Measurements from ENCODE around the gene CIB2.

Gene CIB2

GRCh38 chr15:78107471-78107870 is 23.8 kb downstream of the CIB2 start:
- no peak for DNase-seq (ENCODE audit: low spot score)

GRCh38 chr15:78105476-78106241 is 25.6 kb downstream of the CIB2 start:
- peak; percentile 37 for DNase-seq (ENCODE audit: low spot score)

- no peak for DNase-seq (ENCODE audit: low spot score)
Measured at GRCh38 chr15:78104566-78105475, 26.4 kb downstream of the CIB2 start.

GRCh38 chr15:78104119-78104479 is 27.1 kb downstream of the CIB2 start:
- DNase-seq (ENCODE audit: low spot score): no peak

- peak; percentile 84 for DNase-seq (ENCODE audit: low spot score)
Measured at GRCh38 chr15:78103406-78104118, 27.7 kb downstream of the CIB2 start.

DNA sequence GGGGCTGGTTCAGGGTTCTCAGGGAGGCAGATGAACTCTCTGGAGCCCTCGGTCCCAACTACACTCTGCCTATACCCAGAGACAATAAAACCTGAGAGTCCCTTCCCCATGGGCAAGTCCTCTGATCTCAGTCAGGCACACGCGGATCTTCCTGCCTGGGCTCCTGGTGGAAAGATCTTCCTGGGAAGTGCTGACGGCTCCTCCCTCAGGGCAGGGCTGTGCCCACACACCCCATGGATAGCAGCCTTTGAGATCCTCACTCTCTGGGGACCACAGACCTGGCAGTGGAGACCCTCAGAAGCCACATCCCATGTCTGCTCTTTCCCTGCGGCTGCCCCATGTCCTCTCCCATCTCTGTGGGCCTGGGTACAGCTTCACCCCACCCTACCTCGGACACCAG is 28.5 kb downstream of the CIB2 start:
- no peak for DNase-seq (ENCODE audit: low spot score)

DNA sequence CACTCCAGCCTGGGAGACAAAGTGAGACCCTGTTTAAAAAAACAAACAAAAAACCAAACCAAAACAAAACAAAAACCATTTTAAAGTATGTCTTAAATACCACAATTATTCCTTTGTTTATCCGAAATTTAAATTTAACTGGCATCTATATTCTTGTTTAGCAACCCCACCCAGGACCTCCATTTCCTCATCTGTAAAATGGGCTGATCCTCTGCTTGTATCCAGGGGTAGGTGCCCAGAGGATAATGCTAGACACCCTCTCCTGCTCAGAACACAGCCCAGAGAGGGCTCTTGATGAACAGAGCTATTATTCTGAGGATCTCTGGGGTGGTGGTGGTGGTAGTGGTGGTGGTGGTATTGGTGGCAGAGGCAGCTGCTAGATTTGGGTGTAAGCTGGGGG is 29.0 kb downstream of the CIB2 start:
- no peak for DNase-seq (ENCODE audit: low spot score)

GRCh38 chr15:78101423-78102105 is 29.7 kb downstream of the CIB2 start:
- no peak for DNase-seq (ENCODE audit: low spot score)

- no peak for DNase-seq (ENCODE audit: low spot score)
Measured at GRCh38 chr15:78100886-78101285, 30.4 kb downstream of the CIB2 start.

DNA sequence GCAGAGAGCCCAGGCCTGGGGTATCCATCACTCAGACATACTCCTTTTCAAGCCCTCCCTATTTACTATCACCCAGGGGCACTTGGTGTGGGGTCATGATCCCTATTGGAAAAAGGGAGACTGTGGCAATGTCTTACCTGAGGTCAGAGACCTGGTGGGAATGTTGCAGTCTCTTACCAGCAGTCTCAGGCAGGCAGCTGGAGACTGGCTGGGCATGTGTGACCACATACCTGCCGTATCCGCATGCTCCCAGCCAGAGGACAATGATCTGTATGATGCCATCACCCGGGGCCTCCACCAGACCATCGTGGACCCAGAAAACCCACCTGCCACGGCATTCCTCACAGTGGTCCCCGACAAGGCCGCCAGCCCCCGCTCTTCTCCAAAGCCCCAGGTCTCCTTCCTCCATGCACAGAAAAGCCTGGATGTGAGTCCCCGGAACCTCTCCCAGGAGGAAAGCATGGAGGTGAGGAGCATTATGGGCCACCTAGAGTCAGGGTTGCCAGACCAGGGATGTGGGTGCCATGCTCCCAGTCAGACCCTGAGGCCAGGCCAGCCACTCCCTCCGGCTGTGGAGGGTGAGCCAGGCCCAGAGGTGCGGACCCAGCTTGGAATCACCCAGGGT is 33.0 kb downstream of the CIB2 start:
- no peak for DNase-seq (ENCODE audit: low spot score)

DNA sequence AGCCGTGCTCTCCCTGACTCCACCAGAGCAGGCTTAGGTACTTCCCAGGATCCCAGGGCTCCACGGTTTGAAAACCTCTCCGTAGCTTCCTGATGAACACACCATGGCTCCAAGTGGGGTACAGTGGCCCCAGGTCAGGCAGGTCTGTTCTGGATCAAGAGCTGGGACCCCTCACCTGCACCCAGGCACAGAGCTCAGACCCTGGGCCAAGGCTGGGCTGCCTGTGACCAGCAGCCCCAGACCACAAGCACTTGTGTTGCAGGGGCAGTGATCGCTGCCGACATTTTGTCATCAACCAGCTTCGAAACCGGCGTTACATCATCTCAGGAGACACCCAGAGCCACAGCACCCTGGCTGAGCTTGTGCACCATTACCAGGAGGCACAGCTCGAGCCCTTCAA is 33.6 kb downstream of the CIB2 start:
- no peak for DNase-seq (ENCODE audit: low spot score)

DNA sequence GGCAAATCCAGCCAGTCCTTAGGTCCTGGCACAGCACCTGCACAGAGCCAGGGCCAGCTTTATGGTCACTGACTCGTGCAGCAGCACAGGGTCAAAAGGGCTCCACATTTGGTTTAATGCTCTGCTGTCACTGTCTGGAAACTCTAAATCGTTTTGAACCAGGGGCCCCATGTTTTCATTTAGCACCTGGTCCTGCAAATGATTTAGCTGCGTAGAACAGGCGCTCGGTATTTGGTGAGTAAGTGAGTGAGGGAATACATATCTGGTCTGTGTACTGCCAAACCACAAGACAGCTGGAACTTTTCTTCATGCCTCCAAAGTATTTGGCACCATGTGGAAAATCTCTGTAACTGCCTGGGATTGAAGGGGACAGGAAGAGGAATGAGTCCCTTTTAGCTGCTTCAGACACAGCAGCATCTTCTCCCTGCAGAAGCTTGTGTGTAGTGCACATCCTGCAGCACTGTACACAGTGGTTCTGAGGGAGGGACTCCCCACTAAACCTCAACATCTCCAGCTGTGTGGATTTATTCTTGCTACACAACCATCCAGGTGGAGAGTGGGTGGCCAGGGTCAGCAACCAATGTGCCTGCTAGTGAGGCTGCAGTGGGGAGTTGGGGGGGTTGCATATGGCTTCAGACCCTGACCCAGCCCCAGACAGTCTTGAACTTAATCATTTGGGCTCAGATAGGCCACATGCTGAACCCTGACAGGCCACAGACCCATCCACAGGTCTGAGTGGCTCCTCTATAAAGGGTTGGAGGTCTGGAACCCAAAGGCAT is 37.8 kb downstream of the CIB2 start:
- DNase-seq (ENCODE audit: low spot score): no peak

DNA sequence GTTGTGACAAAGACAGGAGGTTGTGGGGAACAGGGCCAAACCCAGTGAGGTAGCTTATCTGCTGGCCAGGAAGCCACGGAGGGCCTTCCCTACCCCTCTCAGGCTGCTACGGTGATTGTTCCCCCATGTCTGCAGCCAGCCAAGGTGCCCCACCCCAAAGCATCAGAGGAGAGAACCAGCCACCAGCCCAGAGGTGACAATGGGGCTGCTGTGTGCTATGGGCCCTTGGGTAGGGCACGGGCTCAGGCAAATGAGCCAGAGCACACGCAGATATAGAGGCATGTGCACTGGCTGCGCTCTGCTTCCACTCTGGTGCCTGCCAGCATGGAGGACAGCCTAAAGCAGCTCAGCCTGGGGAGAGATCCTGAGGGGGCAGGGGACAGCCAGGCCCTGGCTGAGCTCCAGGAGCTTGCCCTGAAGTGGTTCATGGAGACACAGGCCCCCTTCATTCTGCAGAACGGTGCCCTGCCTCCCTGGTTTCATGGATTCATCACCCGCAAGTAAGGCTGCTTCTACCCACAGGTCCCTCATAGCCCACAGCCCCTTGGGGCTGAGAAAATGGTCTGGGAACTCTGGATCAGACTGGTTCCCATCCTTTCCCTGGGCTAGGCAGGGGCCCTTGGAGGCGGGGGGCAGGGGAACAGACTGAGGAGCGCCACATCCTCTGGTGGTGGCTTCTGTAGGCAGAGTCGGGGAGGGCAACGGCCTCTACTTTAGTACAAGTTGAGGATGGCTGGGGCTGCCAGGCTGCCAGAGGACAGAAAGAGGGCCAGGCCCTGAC is 38.8 kb downstream of the CIB2 start, which contains the start of gene SH2D7:
TSS of gene SH2D7 (plus strand) at position 301 of the 781 bp plus-strand sequence. CDS start at position 325, 24 bp downstream.
- no peak for DNase-seq (ENCODE audit: low spot score)

- DNase-seq (ENCODE audit: low spot score): no peak
Measured at GRCh38 chr15:78090422-78091063, 40.7 kb downstream of the CIB2 start.

GRCh38 chr15:78088773-78089080 is 42.5 kb downstream of the CIB2 start:
- DNase-seq (ENCODE audit: low spot score): no peak

GRCh38 chr15:78087951-78088772 is 43.1 kb downstream of the CIB2 start:
- no peak for DNase-seq (ENCODE audit: low spot score)

DNA sequence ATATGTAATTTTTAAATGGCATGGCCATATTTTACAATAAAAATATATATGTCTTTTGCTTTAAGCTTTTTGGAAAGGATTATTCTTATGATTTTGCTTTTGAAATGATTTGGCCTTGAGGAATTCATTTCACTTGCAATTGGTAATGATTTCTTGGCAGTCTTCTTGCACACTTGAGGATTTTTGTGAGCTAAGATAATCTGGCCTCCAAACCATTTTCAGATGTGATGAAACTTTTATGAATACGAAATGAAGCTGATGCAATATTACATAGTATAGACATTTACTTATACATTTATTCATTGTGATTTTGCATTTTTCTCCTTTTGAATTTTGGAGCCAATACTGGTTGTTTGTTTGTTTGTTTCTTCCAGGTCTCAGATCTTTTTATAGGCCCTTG is 45.3 kb downstream of the CIB2 start:
- DNase-seq (ENCODE audit: low spot score): no peak

- DNase-seq (ENCODE audit: low spot score): no peak
Measured at GRCh38 chr15:78084449-78084750, 46.8 kb downstream of the CIB2 start.
